ENCODE results near the gene MXI1. TPM values are rescaled to one million over a fixed set of nuclear protein-coding genes. Genes with fewer than 3 reads are reported as not detected.

MXI1 gene
- polyA plus RNA-seq, 5 donors: 44.6 to 79.9 (median 52.4) TPM

- DNase-seq: no peak
Measured at GRCh38 chr10:110212119-110213006, 5.0 kb downstream of the MXI1 start.

DNA sequence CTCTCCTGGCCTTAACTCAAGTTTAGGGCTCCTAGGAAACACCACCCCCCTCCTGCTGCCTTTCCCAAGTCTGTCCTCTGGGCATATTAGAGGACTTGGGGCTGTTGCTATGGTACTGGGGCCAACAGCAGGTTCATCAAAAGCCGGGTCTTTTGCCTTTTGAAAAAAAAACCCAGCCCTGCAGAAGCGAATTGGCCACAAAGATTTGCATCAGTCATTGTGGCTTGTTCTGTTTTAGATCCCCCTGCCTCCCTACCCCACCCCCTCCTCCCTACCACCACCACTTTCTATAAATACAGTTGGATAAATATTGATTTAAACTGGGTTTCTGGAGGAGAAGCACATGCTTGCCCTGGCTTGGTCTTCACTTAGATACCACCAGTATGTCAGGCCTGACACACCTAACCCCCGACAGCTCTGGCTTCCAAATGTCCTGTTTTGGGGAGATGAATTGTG is 7.0 kb downstream of the MXI1 start:
- DNase-seq: no peak

- no peak for DNase-seq
Measured at GRCh38 chr10:110215286-110216170, 8.1 kb downstream of the MXI1 start.

DNA sequence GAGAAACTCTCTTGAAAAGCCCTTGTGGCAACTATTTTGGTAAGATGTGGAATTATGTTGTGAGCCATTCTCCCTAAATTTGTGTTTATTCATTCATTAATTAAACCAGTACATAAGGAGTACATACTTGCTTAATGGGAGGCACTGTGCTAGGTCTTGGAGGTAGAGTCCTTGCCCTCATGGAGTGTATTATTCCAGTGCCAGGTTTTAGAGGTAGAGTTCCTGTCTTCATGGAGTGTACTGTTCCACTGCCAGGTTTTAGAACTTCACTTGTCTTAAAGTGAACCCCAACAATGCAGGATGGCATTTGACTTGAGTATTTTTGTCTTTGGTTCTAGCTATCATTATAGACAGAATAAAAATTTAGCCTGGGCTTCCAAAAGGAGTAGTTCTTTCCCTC is 8.8 kb downstream of the MXI1 start:
- no peak for DNase-seq

DNA sequence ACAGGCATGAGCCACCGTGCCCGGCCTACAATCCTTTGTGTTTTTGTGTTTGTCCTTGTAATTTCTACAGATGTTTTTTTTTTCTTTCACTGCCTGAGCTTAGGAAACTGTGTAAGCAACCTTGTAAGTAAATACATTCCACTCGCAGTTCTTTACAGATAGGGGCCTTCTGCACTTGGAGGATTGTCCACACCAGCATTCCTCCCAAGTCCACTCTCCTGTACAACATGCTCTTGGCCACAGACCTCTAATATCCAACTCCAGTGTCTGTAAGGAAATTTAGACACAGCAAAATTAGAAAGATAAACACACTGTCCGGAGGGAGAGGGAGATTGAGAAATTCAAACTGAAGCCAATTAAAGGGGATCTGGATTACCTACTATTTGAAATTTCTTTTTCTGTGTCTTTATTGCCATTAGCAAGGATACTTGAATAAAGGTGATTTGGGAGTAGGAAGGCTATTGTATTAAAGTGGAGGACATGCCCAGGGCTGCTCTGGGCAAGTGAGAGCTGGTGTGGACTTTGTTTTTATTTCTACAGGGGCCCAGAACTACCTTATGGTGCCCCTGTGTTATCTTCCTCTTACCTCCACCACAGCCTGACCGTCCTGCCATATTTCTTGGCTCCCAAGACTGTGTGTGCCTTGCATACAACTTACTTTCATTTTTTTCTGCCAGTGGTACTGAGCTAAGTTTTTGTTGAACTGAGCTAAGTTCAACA is 9.7 kb downstream of the MXI1 start:
- DNase-seq: no peak

DNA sequence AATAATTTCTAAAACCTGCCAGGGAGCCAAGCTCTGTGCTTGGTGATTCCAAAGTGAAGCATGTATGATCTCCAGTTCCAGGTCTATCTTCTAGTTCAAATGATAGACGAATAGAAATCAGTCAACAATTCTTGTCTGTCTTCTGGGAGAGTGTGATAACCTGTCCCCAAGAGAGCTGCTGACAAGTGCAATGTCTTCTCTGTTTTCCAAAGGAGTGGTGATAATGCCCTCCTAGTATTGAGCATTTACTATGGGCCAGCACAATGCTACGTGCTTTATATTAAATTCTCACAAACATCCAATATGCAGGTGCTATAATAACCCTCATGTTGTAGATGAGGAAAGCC is 10.2 kb downstream of the MXI1 start:
- no peak for DNase-seq

DNA sequence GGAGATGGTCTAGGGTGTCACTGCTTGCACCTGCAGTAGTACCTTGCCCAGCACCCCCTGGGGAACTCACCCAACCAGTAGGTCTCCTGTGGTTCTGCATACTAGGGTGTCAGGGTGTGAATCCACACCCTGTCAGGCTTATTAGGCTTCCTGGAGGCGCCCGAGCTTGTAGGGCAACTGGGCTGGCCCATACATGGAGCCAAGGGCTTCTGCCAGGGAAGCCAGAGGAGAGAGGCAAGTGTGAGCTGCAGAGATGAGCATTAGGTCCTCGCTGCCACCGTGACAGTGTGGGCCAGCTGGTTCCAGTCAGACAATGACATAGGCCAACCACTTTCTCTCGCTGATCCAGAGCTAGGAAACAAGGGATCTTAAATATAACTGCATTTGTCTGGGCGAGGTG is 11.2 kb downstream of the MXI1 start:
- no peak for DNase-seq

DNA sequence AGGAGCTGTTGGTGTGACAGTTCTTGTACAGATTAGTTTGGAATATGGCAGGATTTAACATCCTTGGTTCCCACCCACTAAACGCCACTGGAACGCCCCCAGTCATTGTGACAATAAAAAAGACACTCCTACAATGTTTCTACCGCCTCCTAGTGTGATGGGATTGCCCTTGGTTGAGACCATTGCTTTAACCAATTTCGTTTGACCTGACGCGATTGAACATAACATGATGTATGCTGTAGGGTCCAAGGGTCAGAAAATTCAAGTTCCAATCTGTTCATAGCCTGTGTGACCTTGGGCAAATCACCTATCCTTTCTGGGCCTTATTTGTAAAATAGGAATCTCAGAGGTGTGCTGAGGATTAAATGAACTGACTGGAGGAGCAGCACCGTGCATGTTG is 12.5 kb downstream of the MXI1 start:
- DNase-seq: no peak

DNA sequence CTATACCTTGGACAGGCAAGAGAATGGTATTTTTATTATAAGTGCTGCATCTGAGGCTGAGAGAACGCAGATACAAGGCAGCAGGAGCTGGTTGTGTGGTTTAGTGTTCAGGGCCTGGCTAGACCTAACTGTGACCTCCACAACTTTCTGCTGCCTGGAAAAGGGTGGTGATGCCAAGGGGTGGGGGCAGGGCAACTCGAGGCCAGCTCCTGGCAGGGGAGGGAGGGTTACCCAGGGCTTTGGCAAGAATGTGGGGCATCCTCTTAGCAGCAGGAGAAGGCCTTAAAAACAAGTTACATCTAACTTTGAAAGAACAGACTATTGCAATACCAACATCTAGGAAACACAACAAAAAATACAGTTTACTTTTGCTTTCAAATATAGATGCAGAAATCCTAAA is 13.0 kb downstream of the MXI1 start:
- no peak for DNase-seq

DNA sequence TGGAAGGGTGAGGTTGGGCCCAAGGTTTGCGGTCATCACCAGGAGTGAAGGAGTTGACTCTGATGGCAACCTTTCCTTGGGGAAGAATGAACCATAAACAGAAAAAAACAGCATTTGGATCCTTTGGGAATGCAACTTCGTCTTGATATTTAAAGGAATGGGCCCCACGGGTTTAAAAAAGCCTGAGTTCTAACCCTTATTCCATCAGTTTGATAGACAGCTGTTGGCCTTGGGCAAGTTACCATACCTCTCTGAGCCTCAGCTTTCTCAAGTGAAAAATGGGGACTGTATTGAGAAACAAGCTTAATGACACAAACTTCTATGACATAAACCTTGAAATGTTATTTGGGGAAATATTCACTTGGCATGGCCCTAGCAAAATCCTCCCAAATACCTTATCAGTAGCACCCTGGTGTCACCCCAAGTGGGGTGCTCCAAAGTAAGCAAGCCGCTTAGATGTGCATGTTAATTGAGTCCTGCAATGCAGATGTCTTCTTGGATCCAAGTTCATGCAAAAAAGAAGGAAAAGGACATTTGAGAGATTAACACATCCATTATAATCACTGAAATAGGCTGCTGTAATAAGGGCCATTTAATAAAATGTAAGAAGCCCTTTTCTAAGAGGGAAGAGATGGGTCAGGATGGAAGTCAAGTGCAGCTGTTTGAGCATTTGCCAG is 13.8 kb downstream of the MXI1 start:
- DNase-seq: no peak

- DNase-seq: peak; percentile 73 to 75
Measured at GRCh38 chr10:110221721-110222261, 14.4 kb downstream of the MXI1 start.

DNA sequence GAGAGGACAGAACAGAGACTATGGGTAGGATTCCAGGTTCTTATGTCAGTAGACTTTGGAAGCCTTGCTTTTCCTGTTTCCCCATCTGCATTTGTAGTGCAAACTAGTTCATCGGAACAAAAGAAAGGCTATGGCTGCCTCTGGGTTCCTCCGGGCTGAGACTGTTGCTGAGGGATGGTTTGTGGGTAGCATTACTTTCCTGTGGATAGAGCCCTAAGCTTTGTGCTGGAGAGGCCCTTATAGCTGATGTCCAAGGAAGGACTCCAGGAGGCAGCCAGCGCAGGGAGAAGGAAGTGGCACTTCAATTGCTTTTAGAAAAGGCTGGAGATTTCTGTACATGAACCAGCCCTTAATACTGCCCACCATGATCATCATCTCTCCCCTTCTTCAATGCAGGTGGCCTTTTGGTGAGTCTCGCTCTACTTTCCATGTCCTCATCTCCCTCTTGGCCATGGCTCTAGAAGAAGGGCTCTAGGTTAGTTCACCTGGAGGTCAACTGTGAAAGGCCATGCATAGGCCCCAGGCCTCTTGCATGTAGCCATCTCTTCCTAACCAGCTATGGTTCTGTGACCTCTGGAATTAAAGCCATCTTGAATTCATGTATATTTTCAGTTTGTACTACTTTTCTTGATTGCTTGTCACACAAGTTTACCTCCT is 15.4 kb downstream of the MXI1 start:
- no peak for DNase-seq

DNA sequence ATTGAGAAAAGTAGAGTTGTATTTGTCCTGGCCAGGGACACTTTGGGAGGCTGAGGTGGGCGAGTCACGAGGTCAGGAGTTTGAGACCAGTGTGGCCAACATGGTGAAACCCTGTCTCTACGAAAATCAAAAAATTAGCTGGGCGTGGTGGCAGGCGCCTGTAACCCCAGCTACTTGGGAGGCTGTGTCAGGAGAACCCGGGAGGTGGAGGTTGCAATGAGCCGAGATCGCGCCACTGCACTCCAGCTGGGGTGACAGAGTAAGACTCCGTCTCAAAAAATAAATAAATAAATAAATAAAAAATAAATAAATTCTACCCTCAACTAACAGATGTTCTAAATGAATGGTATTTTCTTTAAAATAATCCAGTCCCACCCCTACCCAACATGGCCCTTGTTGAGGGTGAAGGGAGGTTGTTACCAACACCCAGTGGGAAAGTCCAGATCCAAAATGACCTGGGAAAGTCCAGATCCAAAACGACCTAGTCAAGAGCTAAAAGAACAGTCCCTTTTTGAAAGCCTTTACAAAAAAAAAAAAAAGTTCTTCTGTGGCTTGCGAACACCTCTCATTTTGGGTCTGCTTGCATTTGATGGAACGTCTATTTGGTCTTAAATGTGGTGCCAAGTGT is 16.0 kb downstream of the MXI1 start:
- no peak for DNase-seq

DNA sequence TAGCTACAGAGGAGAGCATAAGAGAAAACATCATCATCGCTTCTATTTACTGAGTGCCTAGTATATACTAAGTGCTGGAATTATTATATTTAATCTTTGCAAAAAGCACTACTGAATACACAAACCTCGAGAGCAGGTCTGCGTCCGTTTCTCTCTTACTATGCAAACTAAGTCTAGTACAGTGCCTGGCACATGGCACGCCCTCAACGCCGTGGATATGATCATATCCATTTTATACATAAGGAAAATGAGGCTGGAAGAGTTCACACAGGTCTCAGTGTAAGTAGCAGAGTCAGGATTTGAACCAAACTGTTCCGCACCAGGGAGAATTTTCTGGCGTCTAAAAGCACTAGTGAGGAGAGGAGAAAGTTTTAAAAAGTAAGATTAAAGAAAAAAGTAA is 17.6 kb downstream of the MXI1 start:
- DNase-seq: no peak

GRCh38 chr10:110225441-110225755 is 18.0 kb downstream of the MXI1 start:
- DNase-seq: no peak

DNA sequence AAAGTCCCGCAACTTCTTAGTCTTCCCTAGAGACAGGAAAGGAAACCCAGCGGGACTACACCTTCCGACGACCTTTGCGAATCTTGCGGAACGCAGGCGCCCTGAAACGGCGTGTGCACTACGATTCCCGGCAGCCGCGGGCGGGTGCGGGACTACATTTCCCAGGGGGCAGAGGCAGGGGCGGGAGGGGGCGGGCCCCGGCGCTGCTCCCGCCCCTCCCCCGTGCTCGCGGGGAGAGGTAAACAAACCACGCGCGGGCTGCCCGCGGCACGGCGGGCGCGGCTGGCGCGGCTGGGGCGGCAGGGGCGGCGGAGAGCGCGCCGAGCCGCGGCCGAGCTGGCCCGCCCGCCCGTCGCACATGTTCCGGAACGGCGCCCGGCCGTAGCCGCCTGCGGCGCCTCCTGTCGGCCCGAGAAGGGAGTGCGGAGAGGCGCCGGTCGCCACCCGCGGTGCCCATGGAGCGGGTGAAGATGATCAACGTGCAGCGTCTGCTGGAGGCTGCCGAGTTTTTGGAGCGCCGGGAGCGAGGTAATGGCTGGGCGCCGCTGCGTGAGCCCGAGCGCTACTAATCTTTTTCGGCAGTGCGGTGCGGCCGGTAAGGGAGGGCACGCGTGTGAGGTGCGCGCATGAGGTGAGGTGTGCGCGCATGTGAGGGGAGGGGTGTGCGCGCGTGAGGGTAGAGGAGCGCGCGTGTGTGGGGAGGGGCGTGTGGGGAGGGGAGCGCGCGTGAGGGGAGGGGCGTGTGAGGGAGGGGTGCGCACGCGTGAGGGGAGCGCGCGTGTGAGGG is 18.5 kb downstream of the MXI1 start:
- peak; percentile 92 to 93 for DNase-seq

GRCh38 chr10:110226543-110226925 is 19.1 kb downstream of the MXI1 start:
- DNase-seq: peak; percentile 94 to 95

- peak in 1 of 2 donors; percentile 50 for DNase-seq
Measured at GRCh38 chr10:110226926-110227641, 19.7 kb downstream of the MXI1 start.

DNA sequence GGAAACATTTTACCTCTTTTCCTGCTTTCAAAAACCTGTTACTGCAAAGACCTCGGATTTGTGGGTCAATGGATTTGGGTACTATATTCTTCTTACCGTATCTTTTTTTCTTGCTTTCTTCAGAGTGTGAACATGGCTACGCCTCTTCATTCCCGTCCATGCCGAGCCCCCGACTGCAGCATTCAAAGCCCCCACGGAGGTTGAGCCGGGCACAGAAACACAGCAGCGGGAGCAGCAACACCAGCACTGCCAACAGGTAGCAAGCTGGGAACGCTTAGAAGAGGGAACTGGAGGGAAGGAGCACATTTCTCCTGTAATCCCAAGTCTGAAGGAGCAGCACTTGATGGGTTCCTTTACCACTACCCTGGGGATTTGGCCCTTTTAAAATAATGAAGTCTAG is 20.7 kb downstream of the MXI1 start:
- DNase-seq: no peak
